SK-N-MC (cell line): Measurements from ENCODE around the gene ATP8B3.

Source experiments
- EZH2 ChIP-seq: fragments of 200-600 bp; sonication (generic); IDR thresholded peaks from one replicate; pipeline ENCODE4 v1.6.1; 2017; ENCODE audit warnings: antibody characterized with exemption
- FOXP2 ChIP-seq: optimal IDR thresholded peaks from 2 replicates; pipeline ENCODE3; 2011; ENCODE audit warnings: mild to moderate bottlenecking, moderate library complexity; ENCODE audit not compliant: insufficient read depth; ENCODE audit errors: extremely low read length, control extremely low read depth
- POLR2AphosphoS5 ChIP-seq: IDR thresholded peaks from 2 replicates; pipeline ENCODE4 v1.6.1; 2012; ENCODE audit warnings: mild to moderate bottlenecking, low read depth, low read length, borderline replicate concordance

GRCh38 chr19:1785310-1785709 is 26.8 kb downstream of the ATP8B3 start:
- TF ChIP-seq EZH2 (no peak), POLR2AphosphoS5 (no peak), FOXP2 (no peak)
